Keratinocyte (primary cell): ENCODE measurements around the gene EGFR. TPM values are rescaled to one million over a fixed set of nuclear protein-coding genes. Genes with fewer than 3 reads are reported as not detected.

Source experiments
- DNase-seq: peaks from one replicate; pipeline ENCODE4 v3.0.0-alpha.2; 2011; ENCODE audit warnings: low read depth, missing footprints, low spot score
- FAIRE-seq: peaks from 2 replicates; lab custom pipeline; 2011; peaks lifted over from hg19 to GRCh38; lab: Jason Lieb, UNC
- H2AFZ ChIP-seq: 2 replicates; pipeline ENCODE4 v1.6.0; 2012; ENCODE audit warnings: low read length, control low read depth, inconsistent platforms; ENCODE audit not compliant: control insufficient read depth
- H3K27ac ChIP-seq: 2 replicates; pipeline ENCODE4 v1.5.1; 2011; ENCODE audit warnings: low read length; ENCODE audit not compliant: control insufficient read depth, insufficient read depth
- H3K27me3 ChIP-seq: 3 replicates; pipeline ENCODE4 v1.6.0; 2011; ENCODE audit warnings: low read length; ENCODE audit not compliant: control insufficient read depth, insufficient read depth; ENCODE audit errors: extremely low read depth
- H3K36me3 ChIP-seq, 2 experiments: 2 replicates in 1 of 2; 3 replicates in 1 of 2; pipeline ENCODE4 v1.5.1; 2011; ENCODE audit warnings: low read length in 2 of 2, mild to moderate bottlenecking in 1 of 2; ENCODE audit not compliant: control insufficient read depth in 2 of 2, insufficient read depth in 2 of 2; ENCODE audit errors: extremely low read depth in 1 of 2
- H3K4me1 ChIP-seq: 3 replicates; pipeline ENCODE4 v1.5.1; 2011; ENCODE audit warnings: low read length; ENCODE audit not compliant: control insufficient read depth, insufficient read depth; ENCODE audit errors: extremely low read depth
- H3K4me2 ChIP-seq: 3 replicates; pipeline ENCODE4 v1.6.0; 2011; ENCODE audit warnings: low read depth, low read length; ENCODE audit not compliant: control insufficient read depth, insufficient read depth; ENCODE audit errors: extremely low read depth
- H3K4me3 ChIP-seq, 3 experiments: fragments of 200-600 bp in 1 of 3; sonication (generic) in 1 of 3; 2 replicates in 2 of 3; 3 replicates in 1 of 3; pipeline ENCODE4 v1.5.1; 2011 to 2016; ENCODE audit warnings: low read length in 3 of 3, mild to moderate bottlenecking in 3 of 3, control low read depth in 2 of 3, inconsistent platforms in 1 of 3, low read depth in 1 of 3, mixed read lengths in 1 of 3, mixed run types in 1 of 3, moderate library complexity in 1 of 3; ENCODE audit not compliant: control insufficient read depth in 2 of 3, insufficient read depth in 2 of 3; ENCODE audit errors: extremely low read depth in 1 of 3
- H3K79me2 ChIP-seq: 2 replicates; pipeline ENCODE4 v1.6.0; 2012; ENCODE audit warnings: low read length; ENCODE audit not compliant: control insufficient read depth, insufficient read depth
- H3K9ac ChIP-seq: 3 replicates; pipeline ENCODE4 v1.6.0; 2011; ENCODE audit warnings: low read length; ENCODE audit not compliant: control insufficient read depth, insufficient read depth; ENCODE audit errors: extremely low read depth
- H3K9me1 ChIP-seq: 3 replicates; pipeline ENCODE4 v1.6.0; 2011; ENCODE audit warnings: low read length; ENCODE audit not compliant: control insufficient read depth, insufficient read depth; ENCODE audit errors: extremely low read depth
- H3K9me3 ChIP-seq: 2 replicates; pipeline ENCODE4 v1.5.1; 2012; ENCODE audit warnings: low read depth, low read length; ENCODE audit not compliant: control insufficient read depth
- H4K20me1 ChIP-seq: 3 replicates; pipeline ENCODE4 v1.6.0; 2011; ENCODE audit warnings: low read length; ENCODE audit not compliant: control insufficient read depth, insufficient read depth; ENCODE audit errors: extremely low read depth
- CTCF ChIP-seq, 3 experiments: IDR thresholded peaks in 1 of 3; conservative IDR thresholded peaks in 1 of 3; optimal IDR thresholded peaks in 1 of 3; 2 replicates in 2 of 3; 3 replicates in 1 of 3; pipeline versions ENCODE3 to v1.5.1; 2011; ENCODE audit warnings: low read length in 3 of 3, mild to moderate bottlenecking in 3 of 3, moderate library complexity in 2 of 3, control low read depth in 1 of 3, inconsistent platforms in 1 of 3; ENCODE audit not compliant: insufficient read depth in 2 of 3; ENCODE audit errors: extremely low read depth in 1 of 3
- EZH2 ChIP-seq: IDR thresholded peaks from one replicate; pipeline ENCODE4 v1.6.1; 2012; ENCODE audit warnings: inconsistent platforms, mild to moderate bottlenecking, low read length, moderate library complexity
- dilution Hi-C: fragments of 300-500 bp; cut with MboI; formaldehyde crosslinking; loops from one replicate; pipeline ENCODE4 v1.7.0; 2020; ENCODE audit warnings: low sequenced_read_pairs; ENCODE audit not compliant: extremely low pct_ligation_motif_present
- polyA plus RNA-seq, 5 experiments: library from polyadenylated mRNA; depleted of rRNA in 3 of 5; stranded (reverse) in 3 of 5; stranded (forward) in 1 of 5; unstranded in 1 of 5; fragments of >200 nt; gene quantifications; 1 replicate in 1 of 5; 2 replicates in 3 of 5; 3 replicates in 1 of 5; pipeline versions ENCODE4 v1.2.1 to v1.2.3, GENCODE V29; 2011 to 2012; ENCODE audit warnings: missing spikeins in 2 of 5, low read depth in 1 of 5, low replicate concordance in 1 of 5

EGFR gene
- polyA plus RNA-seq, 1 donor (not counting 4 experiments of a cell fraction or from before 2014, with no cell fraction given): 120 TPM

GRCh38 chr7:55255496-55256445, 237.0 kb downstream of the EGFR start:
- peaks cover 9% of the 10 kb centered on the region for H3K27me3 ChIP-seq
- no peaks in the 10 kb centered on the region for H3K9me3 ChIP-seq
- H3K79me2 ChIP-seq: no peaks in the 10 kb centered on the region
- H2AFZ ChIP-seq: peak overlapping the region; percentile 89
- H3K4me1 ChIP-seq: peaks cover 15% of the 10 kb centered on the region
- H3K4me2 ChIP-seq: peak overlapping the region; percentile 98
- H4K20me1 ChIP-seq: no peaks in the 10 kb centered on the region
- peak overlapping the region; percentile 28 for H3K27ac ChIP-seq
- DNase-seq: no peak
- no peaks in the 10 kb centered on the region for H3K36me3 ChIP-seq
- peak overlapping the region; percentile 36 to 81 (median 69) for H3K4me3 ChIP-seq
- dilution Hi-C loops: no loop called here
- no peak for TF ChIP-seq EZH2
- peak; percentile 77 to 92 (median 88) for TF ChIP-seq CTCF (optimal IDR thresholded peaks at IDR 0.05 in 1 of 3, IDR thresholded peaks at IDR 0.05 in 1 of 3, conservative IDR thresholded peaks at IDR 0.05 in 1 of 3; ENCODE audit: extremely low read depth in 1 of 3, insufficient read depth in 2 of 3, low read length in 3 of 3)
- FAIRE-seq: no peak
- H3K9me1 ChIP-seq: no peaks in the 10 kb centered on the region
- H3K9ac ChIP-seq: peak overlapping the region; percentile 65

GRCh38 chr7:55258631-55259030, 239.8 kb downstream of the EGFR start:
- no peak overlapping the region for H3K4me3 ChIP-seq
- H2AFZ ChIP-seq: no peak overlapping the region
- DNase-seq: no peak
- FAIRE-seq: no peak
- H3K9ac ChIP-seq: no peak overlapping the region
- no peaks in the 10 kb centered on the region for H3K36me3 ChIP-seq
- H3K9me3 ChIP-seq: no peaks in the 10 kb centered on the region
- peaks cover 15% of the 10 kb centered on the region for H3K4me1 ChIP-seq
- H3K9me1 ChIP-seq: no peaks in the 10 kb centered on the region
- no peaks in the 10 kb centered on the region for H4K20me1 ChIP-seq
- H3K27me3 ChIP-seq: peaks cover 9% of the 10 kb centered on the region
- no peak overlapping the region for H3K27ac ChIP-seq
- dilution Hi-C loops: no loop called here
- no peak overlapping the region for H3K4me2 ChIP-seq
- no peak for TF ChIP-seq EZH2
- no peak for TF ChIP-seq CTCF (optimal IDR thresholded peaks at IDR 0.05 in 1 of 3, IDR thresholded peaks at IDR 0.05 in 1 of 3, conservative IDR thresholded peaks at IDR 0.05 in 1 of 3; ENCODE audit: extremely low read depth in 1 of 3, insufficient read depth in 2 of 3, low read length in 3 of 3)
- H3K79me2 ChIP-seq: no peaks in the 10 kb centered on the region
